Astrocyte of the spinal cord (primary cell): Measurements from ENCODE around the gene CENPB.

Experiments used
- DNase-seq: peaks from one replicate; pipeline ENCODE4 v3.0.0; 2011; ENCODE audit warnings: low read depth, low spot score
- H3K4me3 ChIP-seq: 2 replicates; pipeline ENCODE4 v1.5.1; 2011; ENCODE audit warnings: low read depth, mild to moderate bottlenecking, low read length, moderate library complexity
- in situ Hi-C: cut with HindIII; loops from 2 replicates; pipeline ENCODE4 v1.10.0; 2017; ENCODE audit warnings: low sequenced_read_pairs
- TF ChIP-seq, protein P1 (sequence below): IDR thresholded peaks from 2 replicates; pipeline ENCODE4 v1.5.1; 2012; ENCODE audit warnings: low read depth, mild to moderate bottlenecking, low read length, inconsistent platforms

CENPB gene

DNA sequence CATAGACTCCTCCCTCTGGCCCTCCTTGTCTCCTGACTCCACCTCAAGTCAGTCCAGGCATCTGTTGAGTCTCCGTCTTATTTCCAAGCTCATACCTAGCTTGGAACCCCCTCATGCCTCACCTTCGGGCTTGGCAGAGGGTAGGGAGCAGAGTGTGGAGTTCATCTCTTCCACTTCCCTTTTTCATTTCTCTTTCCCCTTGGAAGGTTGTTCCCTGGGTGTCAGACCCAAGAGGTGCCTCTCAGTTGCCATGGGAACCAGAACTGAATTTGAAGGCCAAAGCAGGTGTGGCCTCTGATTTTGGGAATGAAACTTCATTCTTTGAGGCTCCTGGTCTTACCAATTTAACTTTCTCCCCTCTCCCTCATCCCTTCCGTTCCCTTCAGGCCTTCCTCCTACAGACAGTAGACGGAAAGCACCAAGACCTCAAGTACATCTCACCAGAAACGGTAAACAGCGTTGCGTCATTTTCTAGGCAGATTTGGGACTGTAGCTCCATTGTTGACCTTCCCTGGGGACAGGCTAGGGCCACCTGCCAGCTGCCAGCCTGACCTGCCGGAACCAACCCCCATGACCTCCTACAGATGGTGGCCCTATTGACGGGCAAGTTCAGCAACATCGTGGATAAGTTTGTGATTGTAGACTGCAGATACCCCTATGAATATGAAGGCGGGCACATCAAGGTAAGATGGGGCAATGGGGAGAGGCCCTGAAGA, 16.1 kb upstream of the CENPB start:
- in situ Hi-C loops = no loop called here
- DNase-seq = no peak
- TF ChIP-seq, protein P1, sequence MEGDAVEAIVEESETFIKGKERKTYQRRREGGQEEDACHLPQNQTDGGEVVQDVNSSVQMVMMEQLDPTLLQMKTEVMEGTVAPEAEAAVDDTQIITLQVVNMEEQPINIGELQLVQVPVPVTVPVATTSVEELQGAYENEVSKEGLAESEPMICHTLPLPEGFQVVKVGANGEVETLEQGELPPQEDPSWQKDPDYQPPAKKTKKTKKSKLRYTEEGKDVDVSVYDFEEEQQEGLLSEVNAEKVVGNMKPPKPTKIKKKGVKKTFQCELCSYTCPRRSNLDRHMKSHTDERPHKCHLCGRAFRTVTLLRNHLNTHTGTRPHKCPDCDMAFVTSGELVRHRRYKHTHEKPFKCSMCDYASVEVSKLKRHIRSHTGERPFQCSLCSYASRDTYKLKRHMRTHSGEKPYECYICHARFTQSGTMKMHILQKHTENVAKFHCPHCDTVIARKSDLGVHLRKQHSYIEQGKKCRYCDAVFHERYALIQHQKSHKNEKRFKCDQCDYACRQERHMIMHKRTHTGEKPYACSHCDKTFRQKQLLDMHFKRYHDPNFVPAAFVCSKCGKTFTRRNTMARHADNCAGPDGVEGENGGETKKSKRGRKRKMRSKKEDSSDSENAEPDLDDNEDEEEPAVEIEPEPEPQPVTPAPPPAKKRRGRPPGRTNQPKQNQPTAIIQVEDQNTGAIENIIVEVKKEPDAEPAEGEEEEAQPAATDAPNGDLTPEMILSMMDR = no peak
- H3K4me3 ChIP-seq = no peak overlapping the region

DNA sequence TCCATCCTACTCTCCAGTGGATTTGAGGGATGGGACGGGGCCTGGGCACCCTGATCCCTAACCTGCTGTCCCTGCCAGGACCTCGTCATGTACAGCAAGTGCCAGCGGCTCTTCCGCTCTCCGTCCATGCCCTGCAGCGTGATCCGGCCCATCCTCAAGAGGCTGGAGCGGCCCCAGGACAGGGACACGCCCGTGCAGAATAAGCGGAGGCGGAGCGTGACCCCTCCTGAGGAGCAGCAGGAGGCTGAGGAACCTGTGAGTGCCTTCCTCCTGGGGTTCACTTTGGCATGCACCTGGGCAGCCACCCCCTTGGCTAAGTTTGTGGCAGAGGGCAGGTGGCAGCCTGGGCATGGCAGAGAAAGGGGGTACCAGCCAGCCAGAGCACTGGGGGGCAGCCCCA, 15.3 kb upstream of the CENPB start:
- no peak overlapping the region for H3K4me3 ChIP-seq
- in situ Hi-C loops = no loop called here
- TF ChIP-seq, protein P1 = no peak

DNA sequence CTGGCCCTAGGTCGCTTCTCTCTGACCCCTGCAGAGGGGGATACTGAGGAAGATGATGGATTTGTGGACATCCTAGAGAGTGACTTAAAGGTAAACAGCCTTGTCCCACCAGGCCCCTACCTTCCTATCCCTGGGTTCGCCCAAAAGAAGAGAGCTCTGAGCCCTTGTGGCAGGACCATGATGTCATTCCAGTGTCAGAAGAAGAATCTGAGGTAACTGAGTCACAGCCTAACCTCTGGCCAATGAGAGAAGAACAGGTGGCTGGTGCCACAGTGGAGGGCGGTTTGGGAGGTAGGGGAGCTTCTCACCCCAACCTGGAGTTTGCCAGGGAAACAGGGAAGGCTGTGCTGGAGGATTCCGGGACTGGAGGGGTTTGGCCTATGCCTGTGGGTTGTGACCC, 14.8 kb upstream of the CENPB start:
- DNase-seq = no peak
- TF ChIP-seq, protein P1 = no peak
- in situ Hi-C loops = no loop called here
- H3K4me3 ChIP-seq = no peak overlapping the region

More for the DNA sequence above, 15.3 kb upstream of the CENPB start:
- no peak for DNase-seq

DNA sequence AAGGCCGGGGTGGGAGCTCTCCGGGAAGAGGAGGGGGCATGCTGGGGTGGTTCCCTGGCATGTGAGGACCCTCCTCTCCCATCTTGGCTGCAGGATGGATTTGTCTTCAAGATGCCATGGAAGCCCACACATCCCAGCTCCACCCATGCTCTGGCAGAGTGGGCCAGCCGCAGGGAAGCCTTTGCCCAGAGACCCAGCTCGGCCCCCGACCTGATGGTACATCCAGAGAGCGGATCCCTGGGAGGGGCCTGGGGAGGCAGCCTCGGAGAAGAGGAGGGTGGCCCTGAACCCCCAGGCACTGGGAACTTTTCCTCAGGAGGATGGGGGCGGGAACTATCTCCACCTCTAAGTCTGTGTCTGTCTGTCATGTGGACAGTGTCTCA, 14.3 kb upstream of the CENPB start:
- H3K4me3 ChIP-seq = no peak overlapping the region
- TF ChIP-seq, protein P1 = no peak
- in situ Hi-C loops = no loop called here
- DNase-seq = no peak

DNA sequence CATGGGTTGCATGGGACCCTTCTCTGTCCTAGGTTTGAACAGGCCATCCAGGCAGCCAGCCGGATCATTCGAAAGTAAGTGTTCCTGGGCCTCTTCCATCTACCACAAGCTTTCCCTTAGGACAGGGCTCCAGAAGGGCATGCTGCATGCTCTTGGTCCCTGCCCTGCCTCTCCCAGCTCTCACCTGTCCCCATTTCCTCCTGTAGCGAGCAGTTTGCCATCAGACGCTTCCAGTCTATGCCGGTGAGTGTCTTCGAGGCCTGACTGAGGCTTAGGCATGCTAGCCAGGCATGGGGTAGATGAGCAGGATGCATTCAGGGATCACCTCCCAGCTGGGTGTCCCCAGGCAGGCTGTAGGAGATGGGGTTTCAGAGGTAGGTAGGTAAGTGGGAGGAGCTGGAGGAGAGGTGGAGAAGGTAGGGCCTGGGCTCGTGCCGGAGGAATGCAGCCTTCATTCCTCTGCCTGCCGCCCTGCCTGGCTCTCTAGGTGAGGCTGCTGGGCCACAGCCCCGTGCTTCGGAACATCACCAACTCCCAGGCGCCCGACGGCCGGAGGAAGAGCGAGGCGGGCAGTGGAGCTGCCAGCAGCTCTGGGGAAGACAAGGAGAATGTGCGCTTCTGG, 13.8 kb upstream of the CENPB start:
- DNase-seq = no peak
- H3K4me3 ChIP-seq = no peak overlapping the region
- TF ChIP-seq, protein P1 = no peak
- in situ Hi-C loops = no loop called here

DNA sequence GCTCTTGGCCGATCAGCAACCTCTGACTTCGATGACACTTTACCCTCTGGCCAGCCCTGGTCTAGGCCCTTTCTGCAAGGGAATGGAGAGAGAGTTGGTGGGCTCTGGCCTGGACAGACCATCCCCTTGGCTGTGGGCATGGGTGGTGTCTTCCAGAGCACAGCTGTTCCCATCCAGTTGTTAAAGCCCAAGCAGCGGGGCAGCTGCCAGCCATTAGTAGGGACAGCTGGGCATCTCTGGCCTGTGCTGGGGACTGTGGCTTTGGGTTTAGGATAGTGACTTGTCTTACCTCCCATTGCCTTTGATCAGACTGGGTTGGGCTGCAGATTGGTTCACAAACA, 12.3 kb upstream of the CENPB start:
- in situ Hi-C loops = no loop called here

More for the DNA sequence above, 12.3 kb upstream of the CENPB start:
- no peak overlapping the region for H3K4me3 ChIP-seq
- TF ChIP-seq, protein P1 = no peak
- DNase-seq = no peak
